GM21526 (cell line): ENCODE measurements around the gene PEAR1.

Source experiments
- ATAC-seq: cut with Tn5 transposase; IDR thresholded peaks from one replicate; pipeline ENCODE4 v1.9.1; 2021; ENCODE audit warnings: moderate library complexity; ENCODE audit not compliant: unreplicated experiment, low FRiP score

PEAR1 gene

GRCh38 chr1:156899956-156900718 lies 6.6 kb downstream of the PEAR1 start:
- no peak for ATAC-seq

GRCh38 chr1:156900896-156901589 lies 7.5 kb downstream of the PEAR1 start:
- ATAC-seq: no peak

GRCh38 chr1:156901590-156901900 lies 8.0 kb downstream of the PEAR1 start:
- ATAC-seq: no peak

- no peak for ATAC-seq
Measured at GRCh38 chr1:156901966-156902915, 8.7 kb downstream of the PEAR1 start.

- no peak for ATAC-seq
Measured at GRCh38 chr1:156903328-156904091, 10.0 kb downstream of the PEAR1 start.

GRCh38 chr1:156904187-156904959 lies 10.9 kb downstream of the PEAR1 start:
- no peak for ATAC-seq

- ATAC-seq: no peak
Measured at GRCh38 chr1:156905176-156905575, 11.7 kb downstream of the PEAR1 start.

- no peak for ATAC-seq
Measured at GRCh38 chr1:156905651-156906050, 12.1 kb downstream of the PEAR1 start.

GRCh38 chr1:156906206-156906906 lies 12.8 kb downstream of the PEAR1 start:
- no peak for ATAC-seq

- ATAC-seq: no peak
Measured at GRCh38 chr1:156908541-156908940, 15.0 kb downstream of the PEAR1 start.

GRCh38 chr1:156908955-156909354 lies 15.4 kb downstream of the PEAR1 start:
- ATAC-seq: no peak

GRCh38 chr1:156909671-156910070 lies 16.2 kb downstream of the PEAR1 start:
- ATAC-seq: no peak

GRCh38 chr1:156910309-156910782 lies 16.8 kb downstream of the PEAR1 start:
- no peak for ATAC-seq

GRCh38 chr1:156911577-156912298 lies 18.2 kb downstream of the PEAR1 start:
- no peak for ATAC-seq

- ATAC-seq: no peak
Measured at GRCh38 chr1:156912310-156912709, 18.8 kb downstream of the PEAR1 start.

GRCh38 chr1:156912861-156913808 lies 19.6 kb downstream of the PEAR1 start:
- ATAC-seq: no peak

GRCh38 chr1:156913809-156914387 lies 20.4 kb downstream of the PEAR1 start:
- ATAC-seq: no peak
